ENCODE measurements around the gene MIS18BP1.
"Not testable (repeated sequence)": the region's sequence is repeated elsewhere in the genome, so short reads cannot be mapped to it uniquely, and the experiment has no call there.

The MIS18BP1 gene

GRCh38 chr14:45253070-45253753, at the start of gene MIS18BP1:
Gene MIS18BP1, minus strand, starts transcription at chr14:45253202. Its CDS starts 5,916 bp downstream, at chr14:45247286.
- peak; percentile 46; the same call in 1 of the 2 replicates for TF ChIP-seq POLR2A (IDR thresholded peaks at IDR 0.05; ENCODE audit: low read depth, low read length)
- FAIRE-seq (peak; percentile 53), DNase-seq (ENCODE audit: insufficient read length, low spot score) (peak; percentile 67)

- DNase-seq (ENCODE audit: insufficient read length, low spot score) = no peak
- TF ChIP-seq POLR2A (IDR thresholded peaks at IDR 0.05; ENCODE audit: low read depth, low read length) = no peak
- FAIRE-seq = peak; percentile 41
Observed at GRCh38 chr14:45298423-45299117, 45.6 kb upstream of the MIS18BP1 start.

DNA sequence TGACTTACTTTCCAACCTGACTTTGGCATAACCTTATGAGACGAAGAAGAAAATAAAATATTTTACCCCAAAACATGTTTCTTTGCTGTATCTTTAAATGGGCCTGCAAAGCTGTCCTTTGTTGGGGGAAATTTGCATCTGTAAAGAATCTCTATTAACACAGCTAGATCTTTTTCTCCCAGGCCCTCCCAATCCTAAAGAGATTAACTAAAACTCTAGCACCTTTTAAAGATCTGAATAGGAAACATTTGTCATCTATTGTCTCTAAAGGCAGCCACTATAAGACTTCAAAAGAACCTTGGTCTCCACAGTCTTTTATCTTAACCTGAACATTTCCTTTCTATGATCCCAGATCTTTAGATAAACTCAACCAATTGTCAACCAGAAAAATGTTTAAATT, 41.8 kb upstream of the MIS18BP1 start:
- not testable (repeated sequence) for FAIRE-seq

GRCh38 chr14:45290547-45290946, 37.5 kb upstream of the MIS18BP1 start:
- FAIRE-seq (no peak), DNase-seq (ENCODE audit: insufficient read length, low spot score) (no peak)
- no peak for TF ChIP-seq POLR2A (IDR thresholded peaks at IDR 0.05; ENCODE audit: low read depth, low read length)

More for the DNA sequence above, 41.8 kb upstream of the MIS18BP1 start:
- DNase-seq (ENCODE audit: insufficient read length, low spot score) = not testable (repeated sequence)

GRCh38 chr14:45287610-45288009, 34.6 kb upstream of the MIS18BP1 start:
- no peak for DNase-seq (ENCODE audit: insufficient read length, low spot score)
- no peak for FAIRE-seq
- no peak for TF ChIP-seq POLR2A (IDR thresholded peaks at IDR 0.05; ENCODE audit: low read depth, low read length)

DNA sequence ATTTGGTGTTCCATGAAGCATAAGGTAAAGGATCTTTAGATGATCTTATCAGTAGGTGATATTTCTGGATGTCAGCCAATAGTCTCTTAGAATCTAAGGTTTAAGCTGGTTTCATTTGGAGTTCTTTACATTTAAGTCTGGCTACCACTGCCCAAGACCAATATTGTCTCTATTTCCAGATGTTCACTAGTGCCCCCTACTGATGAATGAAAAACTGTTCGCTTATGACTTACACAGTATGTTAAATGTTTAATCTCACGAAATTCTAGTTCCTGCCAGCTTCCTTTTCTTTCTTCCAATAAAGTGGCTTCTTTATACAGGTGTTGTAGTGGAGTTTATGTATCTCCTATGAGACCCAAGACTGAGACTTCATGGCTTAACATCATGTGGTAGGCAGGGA, 31.8 kb upstream of the MIS18BP1 start:
- no peak for TF ChIP-seq POLR2A (IDR thresholded peaks at IDR 0.05; ENCODE audit: low read depth, low read length)
- DNase-seq (ENCODE audit: insufficient read length, low spot score) (no peak), FAIRE-seq (no peak)

DNA sequence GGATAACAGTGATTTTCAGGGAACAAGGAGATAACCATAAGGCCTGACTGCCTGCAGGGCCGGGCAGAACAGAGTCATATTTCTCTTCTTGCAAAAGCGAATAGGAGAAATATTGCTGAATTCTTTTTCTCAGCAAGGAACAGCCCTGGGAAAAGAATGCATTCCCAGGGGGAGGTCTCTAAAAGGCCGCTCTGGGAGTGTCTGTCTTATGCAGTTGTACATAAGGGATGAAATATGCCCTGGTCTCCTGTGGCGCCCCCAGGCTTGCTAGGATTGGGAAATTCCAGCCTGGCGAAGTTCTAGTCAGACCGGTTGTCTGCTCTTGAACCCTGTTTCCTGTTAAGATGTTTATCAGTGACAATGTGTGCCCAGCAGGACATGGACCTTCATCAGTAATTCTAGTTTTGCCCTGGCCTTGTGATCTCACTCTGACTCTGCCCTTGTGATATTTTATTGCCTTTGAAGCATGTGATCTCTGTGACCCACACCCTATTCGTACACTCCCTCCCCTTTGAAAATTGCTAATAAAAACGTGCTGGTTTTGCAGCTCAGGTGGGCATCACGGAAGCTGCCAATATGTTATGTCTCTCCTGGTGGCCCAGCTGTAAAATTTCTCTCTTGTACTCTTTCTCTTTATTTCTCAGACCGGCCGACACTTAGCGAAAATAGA, 28.9 kb upstream of the MIS18BP1 start:
- not testable (repeated sequence) for FAIRE-seq; DNase-seq (ENCODE audit: insufficient read length, low spot score)

- no peak for TF ChIP-seq POLR2A (IDR thresholded peaks at IDR 0.05; ENCODE audit: low read depth, low read length)
- DNase-seq (ENCODE audit: insufficient read length, low spot score) (no peak), FAIRE-seq (no peak)
Observed at GRCh38 chr14:45271858-45272537, 19.0 kb upstream of the MIS18BP1 start.

GRCh38 chr14:45270031-45270430, 17.0 kb upstream of the MIS18BP1 start:
- no peak for TF ChIP-seq POLR2A (IDR thresholded peaks at IDR 0.05; ENCODE audit: low read depth, low read length)
- no peak for FAIRE-seq

GRCh38 chr14:45267071-45267470, 14.1 kb upstream of the MIS18BP1 start:
- no peak for TF ChIP-seq POLR2A (IDR thresholded peaks at IDR 0.05; ENCODE audit: low read depth, low read length)
- FAIRE-seq (no peak), DNase-seq (ENCODE audit: insufficient read length, low spot score) (no peak)

More at GRCh38 chr14:45270031-45270430, 17.0 kb upstream of the MIS18BP1 start:
- DNase-seq (ENCODE audit: insufficient read length, low spot score) = no peak

DNA sequence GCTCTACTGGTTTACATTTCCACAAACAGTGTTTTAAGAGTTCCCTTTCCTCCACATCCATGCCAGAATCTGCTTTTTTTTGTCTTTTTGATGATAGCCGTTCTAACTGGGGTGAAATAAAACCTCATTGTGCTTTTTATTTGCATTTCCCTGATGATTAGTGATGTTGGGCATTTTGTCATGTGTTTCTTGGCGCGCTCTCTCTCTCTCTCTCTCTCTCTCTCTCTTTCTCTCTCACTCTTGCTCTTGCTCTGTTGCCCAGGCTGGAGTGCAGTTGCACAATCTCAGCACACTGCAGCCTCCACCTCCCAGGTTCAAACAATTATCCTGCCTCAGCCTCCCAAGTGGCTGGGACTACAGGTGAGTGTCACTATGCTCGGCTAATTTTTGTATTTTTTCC, 9.6 kb upstream of the MIS18BP1 start:
- DNase-seq (ENCODE audit: insufficient read length, low spot score) (no peak), FAIRE-seq (no peak)
- TF ChIP-seq POLR2A (IDR thresholded peaks at IDR 0.05; ENCODE audit: low read depth, low read length) = no peak

GRCh38 chr14:45261209-45261608, 8.2 kb upstream of the MIS18BP1 start:
- TF ChIP-seq POLR2A (IDR thresholded peaks at IDR 0.05; ENCODE audit: low read depth, low read length) = no peak
- DNase-seq (ENCODE audit: insufficient read length, low spot score) (no peak), FAIRE-seq (no peak)

- no peak for TF ChIP-seq POLR2A (IDR thresholded peaks at IDR 0.05; ENCODE audit: low read depth, low read length)
- no peak for DNase-seq (ENCODE audit: insufficient read length, low spot score)
- FAIRE-seq = no peak
Observed at GRCh38 chr14:45258805-45259204, 5.8 kb upstream of the MIS18BP1 start.

DNA sequence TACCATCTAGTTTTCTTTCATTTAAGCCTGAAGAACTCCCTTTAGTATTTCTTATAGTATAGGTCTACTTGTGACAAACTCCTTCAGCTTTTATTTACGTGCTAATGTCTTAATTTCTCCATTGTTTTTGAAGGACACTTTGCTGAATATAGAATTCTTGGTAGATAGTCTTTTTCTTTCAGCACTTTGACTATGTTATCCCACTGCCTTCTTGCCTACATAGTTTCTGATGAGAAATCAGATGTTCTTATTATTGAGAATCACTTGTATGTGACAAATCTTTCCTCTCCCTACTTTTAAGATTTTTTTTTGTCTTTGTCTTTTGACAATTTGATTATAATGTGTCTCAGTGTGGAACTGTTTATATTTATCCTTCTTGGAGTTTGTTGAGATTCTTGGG, 5.1 kb upstream of the MIS18BP1 start:
- DNase-seq (ENCODE audit: insufficient read length, low spot score) (no peak), FAIRE-seq (no peak)
- no peak for TF ChIP-seq POLR2A (IDR thresholded peaks at IDR 0.05; ENCODE audit: low read depth, low read length)
